GM18519 (cell line): ENCODE measurements around the gene MORC2.
A peak's percentile ranks its signal among the peaks of the same experiment; 100 is the strongest.

ENCODE experiments used
- ATAC-seq: cut with Tn5 transposase; IDR thresholded peaks from one replicate; pipeline ENCODE4 v1.9.1; 2021; ENCODE audit warnings: mild to moderate bottlenecking, moderate library complexity; ENCODE audit not compliant: unreplicated experiment, low FRiP score

MORC2 gene

DNA sequence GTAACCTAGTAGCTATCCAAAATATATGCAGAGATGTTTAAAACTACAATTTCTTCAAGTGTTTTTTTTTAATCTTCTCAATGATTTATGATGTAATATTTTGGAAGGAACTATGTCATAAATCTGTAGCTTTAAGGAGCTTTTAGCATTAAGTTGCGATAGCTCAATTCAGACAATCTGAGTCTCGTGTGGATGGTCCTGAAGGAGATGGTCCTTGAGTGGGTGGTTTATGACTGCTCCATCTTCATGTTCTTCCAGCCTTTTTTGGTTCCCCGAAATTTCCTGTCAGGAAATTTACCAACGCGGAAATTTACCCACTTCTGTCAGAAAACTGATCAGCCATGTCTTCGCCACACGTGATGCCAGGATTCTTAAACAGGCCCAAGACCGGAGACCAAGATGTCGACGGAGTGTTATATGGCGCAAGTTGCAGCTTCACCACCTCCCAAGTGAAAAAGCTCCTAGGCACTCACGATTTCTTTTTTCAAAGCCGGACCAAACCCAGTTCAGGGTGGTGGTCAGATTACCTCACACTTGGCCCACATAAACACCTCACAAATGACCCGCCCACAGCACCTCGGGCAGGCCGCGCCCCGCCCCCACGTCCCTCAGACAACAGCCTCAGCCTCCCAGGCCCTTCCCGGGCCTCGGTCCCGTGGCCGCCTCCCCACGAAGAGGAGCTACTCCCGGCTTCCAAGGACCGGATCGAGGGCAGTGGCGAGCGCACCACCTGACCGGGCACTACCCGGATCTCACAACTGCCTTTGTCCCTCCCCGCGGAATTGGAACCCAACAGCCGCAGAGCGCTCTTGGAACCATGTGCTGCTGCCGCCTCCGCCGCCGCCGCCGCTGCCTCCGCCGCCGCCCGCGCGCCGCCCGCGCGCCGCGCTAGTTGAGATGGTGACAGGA, at the start of gene MORC2:
TSS of gene MORC2 (minus strand) at position 760 of the 909 bp plus-strand sequence. CDS start 885 bp downstream, outside the sequence.
- ATAC-seq, result peak; percentile 5

DNA sequence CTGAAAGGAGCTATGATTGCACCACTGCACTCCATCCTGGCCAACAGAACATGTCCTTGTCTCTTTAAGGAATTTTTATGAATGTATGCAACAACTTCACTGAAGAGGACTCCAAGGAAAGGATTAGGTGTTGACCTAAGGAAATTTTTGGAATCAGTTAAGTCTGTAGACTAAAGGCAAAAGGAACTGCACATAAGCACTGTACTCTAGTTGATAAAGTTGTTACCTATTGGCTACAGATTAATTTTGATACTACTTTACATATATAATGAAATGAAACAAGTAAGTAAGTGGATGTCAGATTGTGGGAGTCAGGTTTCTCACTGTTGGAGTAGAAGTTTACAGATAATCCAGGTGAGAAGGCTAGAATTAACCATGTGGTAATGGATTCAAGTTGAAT, 37.0 kb upstream of the MORC2 start:
- ATAC-seq, result no peak

DNA sequence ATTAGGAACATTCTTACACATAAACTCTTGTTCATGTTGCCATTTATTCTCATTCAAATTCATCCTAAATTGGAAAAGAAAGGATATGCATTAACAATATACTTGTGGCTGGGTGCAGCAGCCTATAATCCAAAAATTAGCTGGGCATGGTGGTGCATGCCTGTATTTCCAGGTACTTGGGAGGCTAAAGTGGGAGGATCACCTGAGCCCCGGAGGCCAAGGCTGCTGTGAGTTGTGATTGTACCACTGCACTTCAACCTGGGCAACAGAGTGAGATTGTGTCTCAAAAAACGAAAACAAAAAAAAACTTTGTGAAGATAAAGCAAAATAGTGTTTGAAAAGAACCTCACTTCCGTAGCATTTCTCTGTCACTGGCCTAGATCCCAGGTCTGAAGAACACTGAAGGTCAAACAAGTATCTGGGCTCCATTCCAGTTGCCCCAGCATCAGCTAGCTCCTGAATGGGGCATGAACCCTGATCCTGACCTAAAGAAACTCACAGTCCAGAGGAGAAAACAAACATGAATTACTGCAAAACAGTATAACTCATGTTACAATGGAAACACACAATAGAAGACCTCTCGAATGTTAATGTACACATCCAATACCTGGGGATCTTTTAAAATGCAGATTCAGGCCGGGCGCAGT, 32.7 kb upstream of the MORC2 start:
- ATAC-seq, result no peak

DNA sequence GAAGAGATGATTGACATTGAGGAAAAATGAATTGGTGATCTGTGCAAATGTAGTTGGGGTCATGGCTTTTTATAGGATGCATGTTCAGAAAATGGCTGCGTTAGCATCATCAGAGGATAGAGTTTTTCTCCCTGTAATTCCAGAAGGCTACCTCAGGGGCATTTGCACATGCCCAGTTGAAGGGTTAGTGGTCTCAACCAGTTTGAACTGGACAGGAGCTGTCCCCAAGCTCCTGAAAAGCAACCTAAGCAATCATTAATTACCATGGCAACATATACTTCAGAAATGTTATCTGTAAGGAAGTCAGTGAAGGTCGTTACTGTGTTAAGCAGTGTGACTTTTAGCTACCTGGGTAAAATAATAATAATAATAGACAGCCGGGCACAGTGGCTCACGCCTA, 29.8 kb upstream of the MORC2 start:
- no peak for ATAC-seq

DNA sequence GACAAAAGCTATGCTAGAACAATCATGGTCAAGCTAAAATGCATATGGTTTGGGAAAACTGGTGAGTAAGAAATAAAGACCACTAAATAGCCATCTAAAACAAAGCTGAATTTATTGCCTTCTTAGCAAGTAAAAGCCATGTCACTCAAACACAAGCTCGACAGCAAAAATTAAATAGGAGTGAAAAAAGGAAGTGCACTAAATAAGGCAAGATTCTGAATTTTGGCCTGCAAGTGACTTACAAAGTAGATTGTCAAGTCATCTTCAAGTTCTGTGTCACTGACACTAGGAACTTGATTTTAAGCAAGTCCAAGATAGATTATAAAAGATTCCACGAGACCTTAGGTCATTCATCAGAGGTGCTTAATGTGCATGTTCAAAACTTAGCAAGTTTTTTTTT, 27.9 kb upstream of the MORC2 start:
- no peak for ATAC-seq

DNA sequence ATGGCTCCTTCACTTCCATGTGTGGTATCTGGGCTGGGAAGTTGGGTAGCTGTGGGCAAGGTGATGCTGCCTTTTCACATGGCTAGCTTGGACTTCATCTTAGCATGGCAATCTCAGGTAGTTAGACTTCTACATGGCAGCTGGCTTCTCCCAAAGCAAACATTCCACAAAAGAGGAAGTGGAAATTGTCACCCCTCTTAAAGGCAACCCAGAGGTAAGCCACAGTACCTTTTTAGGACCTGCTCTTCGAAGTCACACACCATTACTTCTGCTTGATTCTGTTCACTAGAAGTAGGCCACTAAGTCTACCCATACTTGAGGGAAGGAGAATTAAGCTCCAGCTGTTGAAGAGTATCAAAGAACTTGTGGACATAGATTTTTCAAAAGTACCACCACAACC, 26.4 kb upstream of the MORC2 start:
- no peak for ATAC-seq

DNA sequence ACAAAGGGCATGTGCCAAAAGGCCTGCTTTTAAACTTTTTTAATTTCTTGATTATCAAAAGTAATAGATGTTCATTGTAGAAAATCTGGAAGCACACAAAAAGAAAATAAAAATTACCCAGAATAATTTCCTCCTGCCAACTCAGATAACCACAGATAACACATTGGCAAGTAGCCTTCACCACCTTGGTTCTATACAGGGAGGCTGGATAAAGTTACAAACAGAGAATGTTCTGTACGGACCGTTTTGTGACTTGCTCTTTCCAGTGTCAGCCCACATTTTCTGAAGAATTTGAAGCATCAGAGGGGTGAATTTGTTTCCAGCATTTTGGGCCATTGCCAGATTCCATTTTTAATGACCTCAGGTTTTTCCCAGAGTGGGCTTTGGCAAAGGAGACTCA, 24.0 kb upstream of the MORC2 start:
- no peak for ATAC-seq

DNA sequence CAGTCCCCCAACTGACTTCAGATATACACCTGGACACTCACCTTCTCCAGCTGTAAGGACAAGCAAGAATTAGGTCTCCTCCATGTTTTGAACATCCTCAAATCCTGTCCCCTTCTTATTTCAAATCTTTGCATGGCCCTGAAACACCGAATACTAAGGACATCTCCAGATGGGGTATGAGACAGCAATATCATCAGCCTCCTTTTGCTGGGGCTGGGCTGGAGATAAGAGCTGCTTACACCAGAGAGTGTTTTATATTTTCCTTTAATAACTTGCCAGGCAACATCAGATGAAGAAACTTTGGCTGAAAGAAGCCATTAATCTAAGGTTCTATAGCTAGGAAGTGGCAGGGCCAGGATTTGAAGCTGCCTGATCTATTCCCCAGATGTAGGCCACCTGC, 22.1 kb upstream of the MORC2 start:
- no peak for ATAC-seq

DNA sequence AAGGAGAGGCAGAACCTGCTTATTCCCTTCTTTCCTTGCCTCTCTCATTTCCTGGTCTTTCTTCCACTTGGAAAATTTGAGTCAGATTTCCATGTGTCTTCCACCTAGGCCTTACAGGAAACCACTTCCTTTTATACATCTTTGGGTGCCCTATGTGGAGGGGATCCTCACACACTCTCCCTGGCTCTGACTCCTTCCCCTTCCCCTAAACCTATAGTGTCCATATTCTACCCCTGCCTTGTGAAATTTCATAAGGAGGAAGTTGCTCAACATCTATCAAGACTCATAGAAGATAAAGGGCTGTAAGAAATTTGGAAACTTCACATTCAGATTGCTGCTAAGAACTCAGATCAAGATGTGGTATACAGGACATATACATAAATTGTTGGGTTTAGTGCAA, 20.9 kb upstream of the MORC2 start:
- ATAC-seq, result no peak

DNA sequence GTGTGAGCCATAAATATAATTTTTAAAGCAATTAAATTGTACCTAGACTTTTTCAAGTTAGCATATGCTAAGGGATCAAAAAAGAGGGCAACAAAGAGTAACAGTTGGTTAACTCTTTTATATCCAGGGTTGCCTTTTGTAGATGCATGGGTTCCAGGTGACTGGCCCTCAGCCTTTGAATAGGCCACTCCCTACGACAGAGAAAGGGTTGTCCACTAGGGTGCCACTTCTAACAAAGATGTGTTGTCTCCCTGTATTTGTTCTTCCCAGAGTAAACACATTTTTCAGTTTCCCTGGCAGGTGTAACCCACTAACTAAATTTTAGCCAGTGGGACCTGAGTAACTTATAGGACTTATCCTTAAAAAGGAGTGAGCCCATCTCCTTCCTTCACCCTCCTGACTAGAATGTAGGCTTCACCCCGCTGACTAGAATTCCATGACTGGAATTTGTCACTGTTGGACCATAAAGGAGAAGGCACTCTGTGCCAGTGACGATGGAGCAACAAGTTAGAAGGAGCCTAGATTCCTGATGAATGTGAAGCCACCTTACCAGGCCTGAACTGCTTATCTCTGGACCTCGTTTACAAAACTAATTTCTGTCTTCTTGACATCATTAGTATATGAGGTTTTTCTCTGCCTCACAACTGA, 17.1 kb upstream of the MORC2 start:
- no peak for ATAC-seq

DNA sequence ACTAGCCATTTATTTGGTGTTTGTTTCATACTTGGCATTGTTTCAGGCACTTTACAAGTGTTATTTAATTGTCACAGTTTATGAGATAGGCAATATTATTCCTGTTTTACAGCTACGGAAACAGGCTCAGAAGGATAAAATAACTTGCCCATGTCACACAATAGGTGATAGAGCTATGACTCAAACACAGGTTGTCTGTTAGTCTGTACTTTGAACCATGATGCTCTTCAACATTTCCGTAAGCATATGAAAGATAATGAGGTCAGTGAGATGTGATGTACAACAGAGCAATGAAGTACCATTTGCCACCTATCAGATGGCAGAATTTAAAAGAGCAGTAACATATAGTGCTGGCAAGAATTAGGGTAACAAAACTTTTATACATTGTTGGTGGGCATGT, 15.7 kb upstream of the MORC2 start:
- ATAC-seq, result no peak

DNA sequence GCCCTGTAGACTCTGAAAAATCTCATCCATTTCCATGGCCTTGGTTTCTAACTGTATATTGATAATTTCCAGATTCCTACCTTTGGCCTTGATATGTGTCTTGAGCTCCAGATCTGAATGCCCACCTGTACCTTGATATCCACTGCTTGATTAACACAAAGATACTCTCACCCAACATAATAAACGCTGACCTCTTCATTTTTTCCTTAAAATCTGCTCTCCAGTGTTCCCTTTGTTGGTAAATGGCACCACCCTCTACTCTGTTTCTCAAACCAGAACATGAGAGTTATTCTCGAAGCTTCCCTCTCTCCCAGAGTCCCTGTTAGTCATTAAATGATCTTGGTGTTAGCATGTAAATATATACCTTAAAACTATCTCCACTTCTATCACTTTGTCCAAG, 13.9 kb upstream of the MORC2 start:
- ATAC-seq, result no peak

DNA sequence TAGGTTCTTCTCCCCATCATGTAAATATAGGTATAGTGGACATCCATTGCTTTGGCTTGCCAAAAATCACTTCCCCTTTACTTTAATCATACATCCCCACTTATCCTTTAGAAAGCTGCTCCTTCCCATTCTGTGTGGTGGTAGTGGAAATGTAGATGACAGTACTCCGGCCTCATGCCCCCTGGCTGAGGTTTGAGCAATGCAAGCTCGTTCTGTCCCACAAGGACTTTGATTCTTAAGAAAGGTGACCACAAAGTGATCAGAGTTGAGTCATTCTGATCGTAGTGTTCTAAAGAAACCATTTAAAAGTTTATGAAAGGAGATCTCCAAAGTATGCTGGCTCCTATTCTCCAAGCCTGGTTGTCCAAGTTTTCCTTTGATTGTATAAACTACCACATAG, 11.4 kb upstream of the MORC2 start:
- ATAC-seq, result no peak

DNA sequence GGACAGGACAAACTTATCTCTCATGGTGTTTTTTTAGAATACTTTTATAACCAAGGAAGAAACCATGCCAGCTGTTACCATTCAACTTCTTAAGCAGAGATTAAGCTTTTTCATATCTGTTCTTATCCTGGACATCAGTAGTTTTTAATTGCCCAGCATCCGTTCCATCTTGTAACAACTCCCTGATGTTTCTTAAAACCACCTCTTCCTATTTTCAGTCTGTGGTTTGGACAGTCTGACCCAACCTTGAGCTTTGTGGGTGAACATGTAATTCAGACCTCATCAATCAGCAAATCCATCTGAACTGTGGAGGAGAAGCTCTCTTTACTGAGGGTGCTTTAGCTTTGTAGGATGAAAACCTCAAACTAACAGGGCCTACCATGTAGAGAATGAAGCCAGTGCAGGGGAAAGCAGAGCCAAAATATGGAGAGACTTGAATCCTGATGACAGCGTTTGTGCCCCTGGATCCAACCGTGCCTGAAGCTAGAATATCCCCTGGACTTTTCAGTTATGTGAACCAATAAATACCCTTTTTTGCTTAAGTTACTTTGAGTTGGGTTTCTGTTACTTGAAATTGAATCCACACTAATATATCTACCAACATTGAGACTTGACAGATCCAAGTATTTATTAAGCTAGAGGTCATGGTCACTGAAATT, 9.9 kb upstream of the MORC2 start:
- ATAC-seq, result no peak

DNA sequence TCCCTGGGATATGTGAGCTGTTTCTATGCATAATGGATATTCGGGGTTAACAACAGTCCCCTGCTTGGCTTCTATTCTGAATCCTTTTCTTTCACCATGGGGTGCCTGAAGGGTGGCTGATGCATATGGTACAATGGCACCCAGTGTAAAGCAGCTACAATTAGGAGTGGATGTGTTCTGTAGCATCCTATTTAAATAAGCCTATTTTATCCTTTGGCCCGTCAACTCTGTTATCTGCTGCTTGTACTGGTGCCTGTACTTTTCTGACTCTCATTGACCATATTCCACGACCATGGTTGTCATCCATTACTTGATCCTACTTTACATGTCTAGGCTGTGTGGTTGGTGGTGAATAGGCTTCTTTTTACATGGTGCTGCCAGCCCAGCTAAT, 1.8 kb upstream of the MORC2 start:
- no peak for ATAC-seq

DNA sequence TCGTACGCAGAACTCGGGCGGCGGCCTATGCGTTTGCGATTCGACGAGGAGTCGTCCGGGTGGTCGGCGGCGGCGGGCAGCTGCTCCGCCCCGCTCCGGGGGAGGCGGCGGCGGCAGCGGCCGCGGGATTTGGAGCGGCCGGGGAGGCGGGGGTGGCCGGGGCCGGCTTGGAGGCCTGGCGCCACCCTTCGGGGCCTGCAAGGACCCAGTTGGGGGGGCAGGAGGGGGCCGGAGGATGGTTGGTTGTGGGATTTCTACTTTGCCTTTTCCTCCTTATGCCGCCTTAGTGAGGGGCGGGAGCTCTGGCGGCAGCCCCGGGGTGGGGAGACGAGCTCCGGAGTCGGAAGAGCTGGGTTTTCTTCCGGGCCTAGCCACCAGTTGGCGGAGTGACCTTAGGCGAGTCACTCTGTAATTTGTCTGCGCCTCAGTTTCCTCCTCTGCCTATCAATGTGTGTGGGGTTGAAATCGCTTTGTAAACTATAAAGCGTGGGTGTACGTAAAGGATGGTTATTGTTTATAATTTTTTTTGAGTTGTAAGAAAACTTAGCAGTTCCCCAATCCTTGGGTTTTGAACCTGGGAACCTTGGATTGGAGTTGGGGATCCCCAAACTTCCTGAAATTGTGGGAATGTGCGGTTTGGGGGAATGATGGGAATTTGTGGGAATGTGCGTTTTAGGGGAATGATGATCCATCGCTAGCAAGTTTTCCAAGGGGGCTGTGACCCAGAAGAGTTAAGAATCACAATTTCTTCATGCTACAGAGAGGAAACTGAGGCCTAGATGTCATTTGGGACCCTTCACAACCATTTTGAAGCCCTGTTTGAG, 1.2 kb upstream of the MORC2 start:
- peak; percentile 14 for ATAC-seq

DNA sequence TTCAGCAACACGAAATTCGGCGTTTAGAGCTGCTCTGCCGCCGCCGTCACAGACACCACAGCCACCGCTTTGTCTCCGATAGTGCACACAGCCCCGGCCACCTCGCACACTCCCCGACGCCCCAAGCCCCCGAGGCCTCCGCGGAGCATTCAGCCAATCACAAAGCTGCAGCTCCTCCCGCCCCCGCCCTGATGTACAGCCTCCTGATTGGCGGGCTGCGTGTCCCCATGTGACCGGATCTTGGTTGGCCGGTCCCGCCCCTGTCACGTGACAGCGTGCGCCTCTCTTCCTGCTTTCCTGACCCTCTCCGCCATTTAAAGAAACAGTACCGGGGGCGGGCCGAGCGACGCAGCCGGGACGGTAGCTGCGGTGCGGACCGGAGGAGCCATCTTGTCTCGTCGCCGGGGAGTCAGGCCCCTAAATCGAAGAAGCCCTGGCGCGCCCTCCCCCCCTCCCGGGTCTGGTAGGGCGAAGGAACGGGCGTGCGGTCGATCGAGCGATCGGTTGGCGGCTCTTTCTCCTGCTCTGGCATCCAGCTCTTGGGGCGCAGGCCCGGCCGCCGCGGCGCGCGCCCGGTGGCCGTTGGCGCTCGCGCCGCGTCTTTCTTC, 454 bp upstream of the MORC2 start, which contains the start of gene TUG1:
TSS of gene TUG1 (plus strand) at position 342 of the 608 bp plus-strand sequence.
- peak; percentile 51 for ATAC-seq

DNA sequence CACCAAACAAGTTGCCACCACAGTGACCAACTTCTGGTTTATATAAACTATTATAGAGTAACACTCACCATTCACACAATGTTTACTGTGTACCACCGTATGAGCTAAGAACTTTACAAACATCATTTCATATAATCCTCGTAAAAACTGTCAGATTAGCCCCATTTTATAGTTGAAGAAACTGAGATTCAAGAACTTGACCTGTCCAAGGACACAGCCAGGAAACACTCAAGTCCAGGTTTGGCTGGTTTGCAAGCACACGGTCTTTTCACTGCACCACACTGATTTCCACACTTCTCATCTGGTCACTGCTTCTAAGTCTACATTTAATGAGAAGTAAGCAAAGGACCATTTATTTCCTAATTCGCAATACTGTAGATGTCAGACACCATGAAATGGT, 3.7 kb downstream of the MORC2 start:
- no peak for ATAC-seq

DNA sequence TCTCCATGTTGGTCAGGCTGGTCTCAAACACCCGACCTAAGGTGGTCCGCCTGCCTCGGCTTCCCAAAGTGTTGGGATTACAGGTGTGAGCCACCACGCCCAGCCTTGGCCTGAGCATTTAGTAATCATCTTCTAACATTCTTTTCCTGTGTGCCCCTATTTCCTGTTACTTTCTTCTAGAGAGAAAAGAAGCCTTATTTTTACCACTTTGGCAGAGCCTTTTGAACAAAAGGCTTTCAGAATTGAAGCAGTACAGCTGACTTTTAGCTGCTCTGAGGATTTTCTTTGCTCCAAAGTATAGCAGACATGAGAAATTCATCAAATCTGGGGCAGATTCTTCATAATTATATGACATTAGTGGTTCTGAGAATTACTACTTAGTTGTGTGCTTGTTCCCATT, 13.4 kb downstream of the MORC2 start:
- ATAC-seq, result no peak

DNA sequence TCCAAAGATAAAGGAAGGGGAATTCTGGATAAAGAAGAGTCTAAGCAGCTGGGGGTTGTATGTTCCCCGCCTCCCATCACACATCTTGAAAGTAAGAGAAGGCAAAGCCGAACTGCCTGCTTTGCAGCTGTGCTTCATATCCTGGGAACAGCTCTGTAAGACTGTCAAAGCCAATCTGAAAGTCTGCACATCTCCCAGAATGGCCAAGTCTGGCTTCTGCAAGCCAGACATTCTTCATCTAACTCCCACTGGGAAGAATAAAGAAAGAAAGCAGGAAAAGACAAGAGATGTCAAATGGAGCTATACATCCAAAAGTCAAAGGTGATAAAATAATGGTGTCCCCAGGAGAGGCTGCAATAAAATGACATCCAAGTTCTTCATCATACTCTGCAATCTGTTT, 15.4 kb downstream of the MORC2 start:
- ATAC-seq, result no peak
